Activated CD8-positive, alpha-beta T cell treated with anti-CD3 and anti-CD28 coated beads for 36 hours (primary cell): ENCODE data around the gene LAMC3. TPM values are rescaled to one million over a fixed set of nuclear protein-coding genes. Genes with fewer than 3 reads are reported as not detected.

Experiments
- ATAC-seq: fragments of 200-7000 bp; cut with Tn5 transposase; one replicate; pipeline ENCODE4 v1.10.0; 2021; ENCODE audit warnings: mild to moderate bottlenecking, moderate library complexity
- CTCF ChIA-PET: fragments of 350-600 bp; sonication (Branson Sonifier 250); formaldehyde crosslinking; loops from one replicate; lab custom pipeline; 2021; ENCODE audit warnings: antibody characterized with exemption; lab: Charles Lee
- POLR2A ChIA-PET: fragments of 350-600 bp; sonication (Branson Sonifier 250); formaldehyde crosslinking; loops from one replicate; lab custom pipeline; 2021; ENCODE audit warnings: antibody characterized with exemption; lab: Charles Lee
- DNase-seq: peaks from one replicate; pipeline ENCODE4 v3.0.0-alpha.2; 2020
- H3K27ac Mint-ChIP-seq: one replicate; pipeline ENCODE4 v1.8.0; 2021; ENCODE audit warnings: mild to moderate bottlenecking, mixed read lengths
- H3K27me3 Mint-ChIP-seq: one replicate; pipeline ENCODE4 v1.8.0; 2021; ENCODE audit warnings: mixed read lengths
- H3K36me3 Mint-ChIP-seq: one replicate; pipeline ENCODE4 v1.8.0; 2021; ENCODE audit warnings: low read depth, mixed read lengths
- H3K4me1 Mint-ChIP-seq: one replicate; pipeline ENCODE4 v1.8.0; 2021; ENCODE audit warnings: low read depth, mixed read lengths
- H3K4me3 Mint-ChIP-seq: one replicate; pipeline ENCODE4 v1.8.0; 2021; ENCODE audit warnings: mild to moderate bottlenecking, moderate library complexity, mixed read lengths
- H3K9me3 Mint-ChIP-seq: one replicate; pipeline ENCODE4 v1.8.0; 2021; ENCODE audit warnings: mixed read lengths
- intact Hi-C: fragments of 100-400 bp; cut with micrococcal nuclease; formaldehyde crosslinking; loops from one replicate; pipeline ENCODE4 v1.10.0; 2022
- total RNA-seq, 2 experiments: library from RNA; stranded (reverse); gene quantifications; one replicate each; pipeline ENCODE4 v1.2.3, GENCODE V29; 2021
- TF ChIP-seq, protein P1 (sequence below): fragments of 200-600 bp; IDR thresholded peaks from one replicate; pipeline ENCODE4 v1.8.0; 2022; ENCODE audit warnings: antibody characterized with exemption, mild to moderate bottlenecking

LAMC3 gene
- total RNA-seq, 2 experiments from 2014 or later, result 0.09 to 0.43 TPM

DNA sequence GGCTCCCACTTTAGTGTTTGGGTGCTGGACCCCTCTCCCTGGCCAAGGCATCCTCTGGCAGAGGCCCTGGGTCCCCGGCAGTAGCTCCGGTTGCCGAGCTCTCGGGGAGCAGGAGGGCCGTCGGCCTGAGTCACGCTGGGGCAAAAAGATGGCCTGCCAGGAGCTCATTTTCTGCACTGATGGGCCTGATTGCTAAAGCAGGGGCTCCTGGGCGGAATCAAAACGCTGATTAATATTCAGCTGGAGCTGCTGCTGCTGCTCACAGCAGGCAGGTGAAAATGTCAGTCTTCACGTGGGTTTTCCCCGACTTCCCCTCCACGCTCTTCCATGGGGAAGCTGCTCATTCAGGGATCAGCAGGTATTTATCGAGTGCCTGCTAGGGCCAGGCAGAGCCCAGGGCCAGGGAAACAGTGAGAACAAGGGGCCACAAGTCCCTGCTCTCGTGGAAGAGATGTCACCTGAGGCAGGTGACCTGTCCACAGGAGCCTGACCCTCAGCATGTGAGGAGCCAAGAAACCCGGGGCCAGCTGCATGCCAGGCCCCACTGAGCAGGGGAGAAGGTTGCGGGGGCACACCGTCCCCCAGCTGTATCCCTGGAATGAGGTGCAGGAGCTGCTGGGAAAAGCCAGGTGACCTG is 22.1 kb downstream of the LAMC3 start:
- ChIA-PET CTCF (interaction anchor here (1.0 to 1.3 kb wide), 3 partner anchors 15 to 165 kb away, joined by 3 to 7 read pairs (median 3); no protein-coding TSS in a partner anchor), POLR2A (no interaction called here)
- no peaks in the 10 kb centered on the region for H3K9me3 Mint-ChIP-seq
- ATAC-seq (no peak), DNase-seq (no peak)
- intact Hi-C loops, result no loop called here
- H3K27ac Mint-ChIP-seq, result no peak overlapping the region
- no peaks in the 10 kb centered on the region for H3K4me1 Mint-ChIP-seq
- TF ChIP-seq, protein P1, sequence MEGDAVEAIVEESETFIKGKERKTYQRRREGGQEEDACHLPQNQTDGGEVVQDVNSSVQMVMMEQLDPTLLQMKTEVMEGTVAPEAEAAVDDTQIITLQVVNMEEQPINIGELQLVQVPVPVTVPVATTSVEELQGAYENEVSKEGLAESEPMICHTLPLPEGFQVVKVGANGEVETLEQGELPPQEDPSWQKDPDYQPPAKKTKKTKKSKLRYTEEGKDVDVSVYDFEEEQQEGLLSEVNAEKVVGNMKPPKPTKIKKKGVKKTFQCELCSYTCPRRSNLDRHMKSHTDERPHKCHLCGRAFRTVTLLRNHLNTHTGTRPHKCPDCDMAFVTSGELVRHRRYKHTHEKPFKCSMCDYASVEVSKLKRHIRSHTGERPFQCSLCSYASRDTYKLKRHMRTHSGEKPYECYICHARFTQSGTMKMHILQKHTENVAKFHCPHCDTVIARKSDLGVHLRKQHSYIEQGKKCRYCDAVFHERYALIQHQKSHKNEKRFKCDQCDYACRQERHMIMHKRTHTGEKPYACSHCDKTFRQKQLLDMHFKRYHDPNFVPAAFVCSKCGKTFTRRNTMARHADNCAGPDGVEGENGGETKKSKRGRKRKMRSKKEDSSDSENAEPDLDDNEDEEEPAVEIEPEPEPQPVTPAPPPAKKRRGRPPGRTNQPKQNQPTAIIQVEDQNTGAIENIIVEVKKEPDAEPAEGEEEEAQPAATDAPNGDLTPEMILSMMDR, result no peak
- H3K4me3 Mint-ChIP-seq, result no peak overlapping the region
- H3K36me3 Mint-ChIP-seq, result no peaks in the 10 kb centered on the region
- H3K27me3 Mint-ChIP-seq, result no peaks in the 10 kb centered on the region

GRCh38 chr9:131031642-131032005 is 22.6 kb downstream of the LAMC3 start:
- H3K27me3 Mint-ChIP-seq, result no peaks in the 10 kb centered on the region
- intact Hi-C loops, result no loop called here
- ChIA-PET CTCF (interaction anchor here (1.0 to 1.3 kb wide), 2 partner anchors 15 to 32 kb away, joined by 3 to 7 read pairs; no protein-coding TSS in a partner anchor), POLR2A (no interaction called here)
- ATAC-seq (no peak), DNase-seq (no peak)
- H3K36me3 Mint-ChIP-seq, result no peaks in the 10 kb centered on the region
- no peaks in the 10 kb centered on the region for H3K9me3 Mint-ChIP-seq
- no peak overlapping the region for H3K4me3 Mint-ChIP-seq
- TF ChIP-seq, protein P1, result no peak
- H3K4me1 Mint-ChIP-seq, result no peaks in the 10 kb centered on the region
- no peak overlapping the region for H3K27ac Mint-ChIP-seq

DNA sequence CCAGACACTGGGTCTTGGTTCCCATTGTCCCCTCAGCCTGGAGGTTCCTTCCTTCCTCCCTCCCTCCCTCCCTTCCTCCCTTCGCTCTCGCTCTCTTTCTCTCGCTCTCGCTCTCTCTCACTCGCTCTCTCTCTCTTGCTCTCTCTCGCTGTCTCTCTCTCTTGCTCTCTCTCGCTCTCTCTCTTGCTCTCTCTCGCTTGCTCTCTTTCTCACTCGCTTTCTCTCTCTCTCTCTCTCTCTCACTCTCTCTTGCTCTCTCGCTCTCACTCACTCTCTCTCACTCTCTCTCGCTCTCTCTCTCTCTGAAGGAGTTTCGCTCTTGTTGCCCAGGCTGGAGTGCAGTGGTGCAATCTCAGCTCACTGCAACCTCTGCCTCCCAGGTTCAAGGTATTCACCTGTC is 23.4 kb downstream of the LAMC3 start:
- DNase-seq (no peak), ATAC-seq (no peak)
- Mint-ChIP-seq H3K4me3 (no peak overlapping the region), H3K27ac (no peak overlapping the region), H3K36me3 (no peaks in the 10 kb centered on the region), H3K9me3 (no peaks in the 10 kb centered on the region), H3K4me1 (no peaks in the 10 kb centered on the region), H3K27me3 (no peaks in the 10 kb centered on the region)
- ChIA-PET CTCF (interaction anchor here (2.4 kb wide), 1 partner anchor 14 kb away, joined by 9 read pairs; no protein-coding TSS in a partner anchor), POLR2A (no interaction called here)
- TF ChIP-seq, protein P1, result no peak
- intact Hi-C loops, result no loop called here

DNA sequence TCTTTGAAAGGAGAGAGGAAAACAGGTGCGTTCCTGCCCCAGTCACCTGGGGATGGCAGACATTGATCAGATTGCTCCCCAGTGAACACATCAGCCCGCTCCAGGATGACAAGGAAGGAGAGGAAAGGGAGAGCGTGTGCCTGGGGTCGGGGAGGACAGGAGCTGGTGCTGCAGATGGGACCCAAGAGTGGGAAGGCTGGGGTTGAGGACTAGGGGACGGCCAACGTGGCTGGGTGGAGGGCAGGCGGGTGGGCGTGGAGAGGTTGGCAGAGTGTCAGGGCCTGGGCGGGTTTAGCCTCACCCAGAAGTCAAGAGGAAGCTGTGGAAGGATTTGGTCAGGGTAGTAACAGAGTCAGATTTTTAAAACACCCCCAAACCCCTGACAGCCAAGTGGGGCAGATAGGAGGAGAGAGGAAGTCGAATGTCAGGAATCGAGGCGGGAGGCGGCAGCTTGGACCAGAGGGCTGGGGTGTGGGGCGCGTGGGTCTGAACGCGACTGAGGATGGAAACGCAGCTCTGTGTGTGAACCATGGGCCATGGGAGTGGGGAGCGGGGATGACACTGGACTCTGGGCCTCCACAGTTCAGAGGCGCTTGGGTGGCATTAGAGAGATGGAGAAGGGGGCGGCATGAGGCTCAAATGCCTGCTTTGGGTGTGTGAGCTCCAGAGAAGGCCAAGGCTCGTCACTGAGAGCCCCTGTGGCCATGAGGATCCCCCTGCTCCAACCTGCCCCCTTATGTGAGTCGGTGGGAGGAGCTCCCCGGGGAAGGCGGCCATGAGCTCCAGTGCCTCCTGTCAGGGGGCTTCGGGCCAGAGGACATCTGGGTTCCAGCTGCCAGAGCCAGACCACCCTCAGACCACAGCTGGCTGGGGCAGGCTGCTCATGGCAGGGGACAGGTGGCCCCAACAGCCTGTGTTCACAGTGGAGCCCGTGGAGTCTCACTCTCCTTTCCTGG is 24.6 kb downstream of the LAMC3 start:
- no peak overlapping the region for H3K4me3 Mint-ChIP-seq
- CTCF ChIA-PET, result interaction anchor here (2.4 kb wide), 1 partner anchor 13 kb away, joined by 9 read pairs; no protein-coding TSS in a partner anchor
- no peaks in the 10 kb centered on the region for H3K9me3 Mint-ChIP-seq
- POLR2A ChIA-PET, result interaction anchor here (0.6 kb wide), 1 partner anchor 335 kb away, joined by 4 read pairs; no protein-coding TSS in a partner anchor
- no peaks in the 10 kb centered on the region for H3K4me1 Mint-ChIP-seq
- no peak for ATAC-seq
- no peak overlapping the region for H3K27ac Mint-ChIP-seq
- no peaks in the 10 kb centered on the region for H3K36me3 Mint-ChIP-seq
- no peak for DNase-seq
- intact Hi-C loops, result no loop called here
- TF ChIP-seq, protein P1, result no peak
- no peaks in the 10 kb centered on the region for H3K27me3 Mint-ChIP-seq
